Naive thymus-derived CD4-positive, alpha-beta T cell (primary cell): Measurements from ENCODE around the gene RAD23A. TPM values are rescaled to one million over a fixed set of nuclear protein-coding genes. Genes with fewer than 3 reads are reported as not detected.

Experiments
- ATAC-seq: fragments of 150-1000 bp; cut with Tn5 transposase; 2 replicates; pipeline ENCODE4 v1.10.0; 2021; ENCODE audit warnings: mild to moderate bottlenecking, moderate library complexity
- CTCF ChIA-PET: fragments of 350-600 bp; sonication (Branson Sonifier 250); formaldehyde crosslinking; loops from one replicate; lab custom pipeline; 2021; ENCODE audit warnings: antibody characterized with exemption; lab: Charles Lee
- POLR2A ChIA-PET: fragments of 350-600 bp; sonication (Branson Sonifier 250); formaldehyde crosslinking; loops from one replicate; lab custom pipeline; 2021; ENCODE audit warnings: antibody characterized with exemption, inconsistent platforms; lab: Charles Lee
- DNase-seq, 9 donors: peaks; one replicate each; pipeline versions ENCODE4 v3.0.0 to v3.0.0-alpha.2; 2020 to 2022; ENCODE audit warnings: mixed read lengths in 1 of 9
- H3K27ac ChIP-seq: one replicate; pipeline ENCODE4 v1.7.0; 2013; ENCODE audit warnings: mild to moderate bottlenecking, low read depth, low read length, moderate library complexity
- H3K27me3 ChIP-seq, 2 donors: one replicate each; pipeline ENCODE4 v1.7.0; 2013; ENCODE audit warnings: low read length in 2 of 2, mild to moderate bottlenecking in 2 of 2, moderate library complexity in 2 of 2; ENCODE audit not compliant: control insufficient read depth in 2 of 2, insufficient read depth in 2 of 2
- H3K36me3 ChIP-seq, 3 experiments: 1 replicate in 2 of 3; 2 replicates in 1 of 3; pipeline ENCODE4 v1.7.0; 2013; ENCODE audit warnings: low read length in 3 of 3, mild to moderate bottlenecking in 3 of 3, moderate library complexity in 1 of 3; ENCODE audit not compliant: insufficient read depth in 3 of 3, control insufficient read depth in 2 of 3
- H3K4me1 ChIP-seq, 2 donors: one replicate each; pipeline ENCODE4 v1.7.0; 2013; ENCODE audit warnings: low read length in 2 of 2, mild to moderate bottlenecking in 2 of 2, moderate library complexity in 1 of 2; ENCODE audit not compliant: control insufficient read depth in 2 of 2, insufficient read depth in 2 of 2
- H3K4me3 ChIP-seq: 2 replicates; pipeline ENCODE4 v1.7.0; 2013; ENCODE audit warnings: mild to moderate bottlenecking, low read length
- H3K9me3 ChIP-seq, 3 experiments: 1 replicate in 2 of 3; 2 replicates in 1 of 3; pipeline ENCODE4 v1.7.0; 2013; ENCODE audit warnings: low read length in 3 of 3; ENCODE audit not compliant: control insufficient read depth in 2 of 3
- H3K27ac Mint-ChIP-seq, 9 donors: one replicate each; pipeline ENCODE4 v1.8.0; 2020 to 2022; ENCODE audit warnings: mixed read lengths in 9 of 9, mild to moderate bottlenecking in 8 of 9, moderate library complexity in 5 of 9, inconsistent platforms in 2 of 9
- H3K27me3 Mint-ChIP-seq, 5 donors: one replicate each; pipeline ENCODE4 v1.8.0; 2021 to 2022; ENCODE audit warnings: mixed read lengths in 5 of 5, mild to moderate bottlenecking in 1 of 5
- H3K36me3 Mint-ChIP-seq, 5 donors: one replicate each; pipeline ENCODE4 v1.8.0; 2020 to 2022; ENCODE audit warnings: mixed read lengths in 5 of 5, mild to moderate bottlenecking in 3 of 5, inconsistent platforms in 1 of 5
- H3K4me1 Mint-ChIP-seq, 7 donors: one replicate each; pipeline ENCODE4 v1.8.0; 2020 to 2022; ENCODE audit warnings: mixed read lengths in 7 of 7, mild to moderate bottlenecking in 3 of 7, inconsistent platforms in 1 of 7
- H3K4me3 Mint-ChIP-seq, 10 donors: one replicate each; pipeline ENCODE4 v1.8.0; 2020 to 2022; ENCODE audit warnings: mild to moderate bottlenecking in 10 of 10, mixed read lengths in 10 of 10, moderate library complexity in 6 of 10, inconsistent platforms in 2 of 10
- H3K9me3 Mint-ChIP-seq, 11 donors: one replicate each; pipeline ENCODE4 v1.8.0; 2020 to 2022; ENCODE audit warnings: mixed read lengths in 11 of 11, mild to moderate bottlenecking in 4 of 11, inconsistent platforms in 1 of 11, moderate library complexity in 1 of 11
- intact Hi-C, 2 donors: fragments of 100-400 bp; cut with micrococcal nuclease; formaldehyde crosslinking; loops; one replicate each; pipeline ENCODE4 v1.15.1; 2023
- polyA plus RNA-seq, 2 donors: library from polyadenylated mRNA; unstranded; fragments of 300-500 nt; fragmentation: Illumina TruSeq; gene quantifications; one replicate each; pipeline ENCODE4 v1.2.3, GENCODE V29; 2021
- total RNA-seq, 6 experiments: library from RNA in 5 of 6; stranded (reverse) in 5 of 6; gene quantifications; 1 replicate in 5 of 6; 2 replicates in 1 of 6; pipeline ENCODE4 v1.2.3 and lab custom pipeline; 2021 to 2026

Gene RAD23A
- total and polyA plus RNA-seq, 7 experiments from 2014 or later, result 75.0 to 111 (median 90.5) TPM

- peaks cover 15 to 54% (median 33%) of the 10 kb centered on the region in 3 experiments for H3K36me3 ChIP-seq
- H3K9me3 ChIP-seq, result no peaks in the 10 kb centered on the region
- Mint-ChIP-seq H3K27me3 (no peaks in the 10 kb centered on the region), H3K9me3 (peaks cover 0 to 4% (median 0%) of the 10 kb centered on the region in 11 donors), H3K27ac (peak overlapping the region; percentile 93 to 98 (median 96)), H3K4me1 (peaks cover 38 to 76% (median 55%) of the 10 kb centered on the region in 7 donors), H3K4me3 (peak overlapping the region; percentile 90 to 99 (median 98)), H3K36me3 (peaks cover 7 to 40% (median 30%) of the 10 kb centered on the region in 5 donors)
- DNase-seq (peak in 5 of 9 donors; percentile 11 to 52 (median 24)), ATAC-seq (peak; percentile 19)
- CTCF ChIA-PET, result interaction anchor here (0.8 to 1.6 kb wide), 3 partner anchors 48 to 56 kb away, joined by 3 to 6 read pairs (median 4); partner anchors contain the start of gene GCDH
- POLR2A ChIA-PET, result interaction anchor here (0.6 to 3.3 kb wide), 14 partner anchors 7 to 216 kb away, joined by 3 to 34 read pairs (median 5); partner anchors contain the start of genes GADD45GIP1, GCDH, RAD23A and SYCE2
- no peaks in the 10 kb centered on the region for H3K27me3 ChIP-seq
- H3K4me3 ChIP-seq, result peak overlapping the region; percentile 90
- intact Hi-C loops, result loop anchor here (1.0 to 10.0 kb wide), 13 partner anchors 7 to 1434 kb away; partner anchors contain the start of genes GCDH (in 2 of the 2), GET3 (in 2 of the 2), JUNB (in 2 of the 2) and SYCE2 (in 2 of the 2)
- peak overlapping the region; percentile 94 for H3K27ac ChIP-seq
- H3K4me1 ChIP-seq, result peaks cover 36 to 37% of the 10 kb centered on the region in 2 donors
Measured at GRCh38 chr19:12938779-12939601, 6.7 kb upstream of the RAD23A start.

- H3K9me3 ChIP-seq, result no peaks in the 10 kb centered on the region
- peak overlapping the region; percentile 90 for H3K4me3 ChIP-seq
- ChIA-PET POLR2A (interaction anchor here (0.6 to 3.3 kb wide), 8 partner anchors 10 to 157 kb away, joined by 3 to 34 read pairs (median 7); partner anchors contain the start of genes GADD45GIP1, GCDH and SYCE2), CTCF (interaction anchor here (0.8 to 1.0 kb wide), 2 partner anchors 49 to 57 kb away, joined by 3 to 6 read pairs; partner anchors contain the start of gene GCDH)
- Mint-ChIP-seq H3K36me3 (peaks cover 7 to 45% (median 33%) of the 10 kb centered on the region in 5 donors), H3K4me3 (peak overlapping the region; percentile 90 to 99 (median 98)), H3K27me3 (no peaks in the 10 kb centered on the region), H3K9me3 (peaks cover 0 to 4% (median 0%) of the 10 kb centered on the region in 11 donors), H3K4me1 (peaks cover 40 to 79% (median 58%) of the 10 kb centered on the region in 7 donors), H3K27ac (peak overlapping the region; percentile 93 to 98 (median 96))
- no peak for DNase-seq
- H3K4me1 ChIP-seq, result peaks cover 41 to 43% of the 10 kb centered on the region in 2 donors
- peaks cover 19 to 63% (median 33%) of the 10 kb centered on the region in 3 experiments for H3K36me3 ChIP-seq
- H3K27ac ChIP-seq, result peak overlapping the region; percentile 94
- intact Hi-C loops, result loop anchor here (2.0 to 10.0 kb wide), 5 partner anchors 17 to 1435 kb away; partner anchors contain the start of genes JUNB (in 2 of the 2), TNPO2 (in 2 of the 2), GADD45GIP1 (in 1 of the 2) and ZNF653 (in 1 of the 2)
- no peak for ATAC-seq
- H3K27me3 ChIP-seq, result no peaks in the 10 kb centered on the region
Measured at GRCh38 chr19:12939975-12940423, 5.7 kb upstream of the RAD23A start.

- intact Hi-C loops, result no loop called here
- H3K4me3 Mint-ChIP-seq, result peak overlapping the region in 9 of 10 donors; percentile 45 to 99 (median 78)
- H3K27me3 ChIP-seq, result no peaks in the 10 kb centered on the region
Measured at GRCh38 chr19:12940897-12941296, 4.8 kb upstream of the RAD23A start.

GRCh38 chr19:12943437-12944044 lies 2.1 kb upstream of the RAD23A start:
- ChIA-PET POLR2A (interaction anchor here (1.2 to 1.7 kb wide), 2 partner anchors 10 to 53 kb away, joined by 7 to 8 read pairs; partner anchors contain the start of genes FARSA and GCDH), CTCF (no interaction called here)
- H3K4me1 Mint-ChIP-seq, result peaks cover 35 to 76% (median 64%) of the 10 kb centered on the region in 7 donors
- Histone ChIP-seq H3K27ac (peak overlapping the region; percentile 86), H3K4me3 (no peak overlapping the region), H3K27me3 (no peaks in the 10 kb centered on the region), H3K4me1 (peaks cover 34 to 41% of the 10 kb centered on the region in 2 donors), H3K9me3 (no peaks in the 10 kb centered on the region), H3K36me3 (peaks cover 28 to 75% (median 33%) of the 10 kb centered on the region in 3 experiments)
- peak overlapping the region in 9 of 10 donors; percentile 20 to 95 (median 37) for H3K4me3 Mint-ChIP-seq
- no peak for ATAC-seq
- peaks cover 7 to 55% (median 34%) of the 10 kb centered on the region in 5 donors for H3K36me3 Mint-ChIP-seq
- DNase-seq, result no peak
- intact Hi-C loops, result no loop called here
- H3K27me3 Mint-ChIP-seq, result peaks cover 0 to 3% (median 0%) of the 10 kb centered on the region in 5 donors
- peaks cover 0 to 4% (median 0%) of the 10 kb centered on the region in 11 donors for H3K9me3 Mint-ChIP-seq
- H3K27ac Mint-ChIP-seq, result peak overlapping the region; percentile 31 to 98 (median 86)

More at GRCh38 chr19:12940897-12941296, 4.8 kb upstream of the RAD23A start:
- H3K4me1 Mint-ChIP-seq, result peaks cover 40 to 80% (median 65%) of the 10 kb centered on the region in 7 donors
- ChIA-PET CTCF (interaction anchor here (0.5 kb wide), 1 partner anchor 230 kb away, joined by 3 read pairs; no protein-coding TSS in a partner anchor), POLR2A (interaction anchor here (0.5 to 2.0 kb wide), 5 partner anchors 16 to 211 kb away, joined by 3 to 6 read pairs (median 5); partner anchors contain the start of genes GADD45GIP1, GCDH and SYCE2)
- Histone ChIP-seq H3K4me3 (no peak overlapping the region), H3K36me3 (peaks cover 19 to 63% (median 33%) of the 10 kb centered on the region in 3 experiments), H3K27ac (peak overlapping the region; percentile 94), H3K4me1 (peaks cover 45 to 46% of the 10 kb centered on the region in 2 donors), H3K9me3 (no peaks in the 10 kb centered on the region)
- peak overlapping the region in 7 of 9 donors; percentile 21 to 96 (median 52) for H3K27ac Mint-ChIP-seq
- peaks cover 0 to 8% (median 0%) of the 10 kb centered on the region in 11 donors for H3K9me3 Mint-ChIP-seq
- peaks cover 0 to 3% (median 0%) of the 10 kb centered on the region in 5 donors for H3K27me3 Mint-ChIP-seq
- peaks cover 7 to 52% (median 33%) of the 10 kb centered on the region in 5 donors for H3K36me3 Mint-ChIP-seq
- ATAC-seq, result no peak
- DNase-seq, result no peak

GRCh38 chr19:12944104-12944674 lies 1.5 kb upstream of the RAD23A start:
- Mint-ChIP-seq H3K4me1 (peaks cover 32 to 75% (median 60%) of the 10 kb centered on the region in 7 donors), H3K9me3 (peaks cover 0 to 4% (median 0%) of the 10 kb centered on the region in 11 donors), H3K4me3 (peak overlapping the region in 6 of 10 donors; percentile 9 to 95 (median 50)), H3K27ac (peak overlapping the region; percentile 21 to 99 (median 93)), H3K27me3 (peaks cover 0 to 3% (median 0%) of the 10 kb centered on the region in 5 donors), H3K36me3 (peaks cover 7 to 49% (median 30%) of the 10 kb centered on the region in 5 donors)
- no peak overlapping the region for H3K4me3 ChIP-seq
- no peak for DNase-seq
- H3K4me1 ChIP-seq, result peaks cover 34 to 40% of the 10 kb centered on the region in 2 donors
- peak overlapping the region; percentile 86 for H3K27ac ChIP-seq
- no peak for ATAC-seq
- ChIA-PET POLR2A (interaction anchor here (1.2 to 1.7 kb wide), 2 partner anchors 10 to 53 kb away, joined by 7 to 8 read pairs; partner anchors contain the start of genes FARSA and GCDH), CTCF (no interaction called here)
- intact Hi-C loops, result no loop called here
- no peaks in the 10 kb centered on the region for H3K9me3 ChIP-seq
- H3K27me3 ChIP-seq, result no peaks in the 10 kb centered on the region
- H3K36me3 ChIP-seq, result peaks cover 33 to 75% (median 34%) of the 10 kb centered on the region in 3 experiments
